ENCODE data around the gene ERBB4. TPM values are rescaled to one million over a fixed set of nuclear protein-coding genes. Genes with fewer than 3 reads are reported as not detected.

The ERBB4 gene
- total and polyA plus RNA-seq, 2 of the 8 experiments (the other 6 are each of a cell fraction or from before 2014, with no cell fraction given) = 0.34 to 1.3 TPM

- Histone ChIP-seq H4K91ac (replicated peaks; ENCODE audit: insufficient read length, low read length) (no peak overlapping the region), H3K79me1 (ENCODE audit: low read depth, low read length) (no peaks in the 10 kb centered on the region), H3K4me3 (ENCODE audit: extremely low read depth in 1 of 4, insufficient read depth in 2 of 4, low read depth in 3 of 4, low read length in 4 of 4) (no peak overlapping the region), H2AK5ac (ENCODE audit: low read depth, low read length) (no peak overlapping the region), H4K20me1 (replicated peaks in 1 of 2; ENCODE audit: control insufficient read depth in 1 of 2, insufficient read depth in 2 of 2, low read length in 2 of 2) (no peaks in the 10 kb centered on the region), H3K9ac (replicated peaks in 1 of 4; ENCODE audit: extremely low read depth in 1 of 4, low read depth in 3 of 4, low read length in 3 of 4) (no peak overlapping the region), H2BK20ac (ENCODE audit: low read length) (no peak overlapping the region), H3K56ac (replicated peaks; ENCODE audit: insufficient read length, low read depth, low read length) (no peak overlapping the region), H3K9me3 (ENCODE audit: insufficient read depth in 2 of 2, low read depth in 1 of 2, low read length in 1 of 2) (no peaks in the 10 kb centered on the region), H4K8ac (ENCODE audit: extremely low read depth, insufficient read depth, low read length) (no peak overlapping the region), H2BK15ac (ENCODE audit: low read length) (no peak overlapping the region), H3K79me2 (ENCODE audit: control insufficient read depth in 1 of 2, insufficient read depth in 2 of 2, low read length in 2 of 2) (no peaks in the 10 kb centered on the region), H4K5ac (ENCODE audit: insufficient read length, low read depth, low read length) (no peak overlapping the region), H3K23me2 (ENCODE audit: low read depth, low read length) (no peaks in the 10 kb centered on the region), H3K4ac (replicated peaks; ENCODE audit: insufficient read length, low read depth, low read length) (no peak overlapping the region), H2AFZ (ENCODE audit: low read length) (peak overlapping the region; percentile 53; the same call in 1 of the 2 replicates), H3K27me3 (replicated peaks in 1 of 4; ENCODE audit: control insufficient read depth in 3 of 4, extremely low read depth in 1 of 4, insufficient read depth in 3 of 4, low read length in 3 of 4) (no peaks in the 10 kb centered on the region), H3K4me1 (replicated peaks in 1 of 4; ENCODE audit: control insufficient read depth in 3 of 4, insufficient read depth in 4 of 4, low read length in 3 of 4) (no peaks in the 10 kb centered on the region), H3K14ac (ENCODE audit: insufficient read length) (no peak overlapping the region), H2BK5ac (ENCODE audit: low read depth, low read length) (no peak overlapping the region), H3K23ac (ENCODE audit: insufficient read length) (no peak overlapping the region), H3K27ac (ENCODE audit: low read depth, low read length) (no peak overlapping the region), H2BK12ac (ENCODE audit: low read depth, low read length) (no peak overlapping the region), H2BK120ac (replicated peaks; ENCODE audit: low read depth, low read length) (no peak overlapping the region), H3K18ac (ENCODE audit: extremely low read depth, low read length) (no peak overlapping the region), H3K36me3 (ENCODE audit: control insufficient read depth in 2 of 4, insufficient read depth in 4 of 4, low read length in 3 of 4) (no peaks in the 10 kb centered on the region), H3K4me2 (ENCODE audit: insufficient read depth in 1 of 2, low read depth in 2 of 2, low read length in 2 of 2) (no peak overlapping the region)
- 95% methylated on average over 3 of the region's 3 CpGs; no CpG with 5 or more reads in 1 of the 2 experiments for WGBS, 2 experiments (ENCODE audit: extremely low coverage in 1 of 2, insufficient coverage in 1 of 2, insufficient read length in 1 of 2, insufficient replicate concordance in 2 of 2, low coverage in 1 of 2, low lambda C conversion rate in 2 of 2, missing lambda C conversion rate in 1 of 2)
- POLR2A ChIA-PET (ENCODE audit: partially characterized antibody) = no interaction called here
- no peak for TF ChIP-seq EGR1 (IDR thresholded peaks at IDR 0.05; ENCODE audit: borderline replicate concordance, low read depth, low read length)
- TF ChIP-seq KDM1A (IDR thresholded peaks at IDR 0.05; ENCODE audit: borderline replicate concordance, low read length) = no peak
- no peak for TF ChIP-seq GABPA (IDR thresholded peaks at IDR 0.05; ENCODE audit: borderline replicate concordance, insufficient read depth, low read length)
- no peak for TF ChIP-seq RNF2 (IDR thresholded peaks at IDR 0.05; ENCODE audit: borderline replicate concordance, low read depth, low read length, missing control alignments, poor library complexity, severe bottlenecking)
- TF ChIP-seq ASH2L (IDR thresholded peaks at IDR 0.05; ENCODE audit: low read length) = no peak
- no peak for TF ChIP-seq SIN3A (conservative IDR thresholded peaks at IDR 0.05 in 1 of 2, IDR thresholded peaks at IDR 0.05 in 1 of 2; ENCODE audit: low read depth in 1 of 2, low read length in 2 of 2)
- TF ChIP-seq BCL11A (IDR thresholded peaks at IDR 0.05; ENCODE audit: low read depth in 2 of 2, low read length in 2 of 2) = no peak
- no peak for TF ChIP-seq CREB1 (IDR thresholded peaks at IDR 0.05)
- TF ChIP-seq SUZ12 (IDR thresholded peaks at IDR 0.05; ENCODE audit: low read length) = no peak
- no peak for TF ChIP-seq HDAC6 (IDR thresholded peaks at IDR 0.05; ENCODE audit: low read depth, low read length)
- no peak for TF ChIP-seq CBX8 (IDR thresholded peaks at IDR 0.05; ENCODE audit: borderline replicate concordance, low read depth, low read length)
- CTCF ChIA-PET (ENCODE audit: partially characterized antibody) = no interaction called here
- DNase-seq (ENCODE audit: low read depth in 1 of 2, low spot score in 2 of 2) (no peak), FAIRE-seq (no peak)
Measured at GRCh38 chr2:211564441-211564840, 974.2 kb downstream of the ERBB4 start.
